IMR-90 (cell line): Measurements from ENCODE around the gene TCF7L1.

Source experiments
- BHLHE40 ChIP-seq: fragments of 150-350 bp; IDR thresholded peaks from 2 replicates; pipeline ENCODE4 v1.6.1; 2016; ENCODE audit warnings: mild to moderate bottlenecking, low read depth, low read length
- CTCF ChIP-seq: conservative IDR thresholded peaks from 2 replicates; pipeline ENCODE4 v1.5.1; 2012; ENCODE audit warnings: mild to moderate bottlenecking, low read depth, low read length, improper control_type of control experiment
- MAFK ChIP-seq: IDR thresholded peaks from 2 replicates; pipeline ENCODE4 v1.6.1; 2012; ENCODE audit warnings: low read depth, low read length, improper control_type of control experiment
- MXI1 ChIP-seq: IDR thresholded peaks from 2 replicates; pipeline ENCODE4 v1.6.1; 2012; ENCODE audit warnings: low read depth, mild to moderate bottlenecking, low read length, moderate library complexity, borderline replicate concordance
- POLR2A ChIP-seq: IDR thresholded peaks from 2 replicates; pipeline ENCODE4 v1.6.1; 2012; ENCODE audit warnings: mild to moderate bottlenecking, low read depth, low read length
- RAD21 ChIP-seq: IDR thresholded peaks from 2 replicates; pipeline ENCODE4 v1.6.1; 2012; ENCODE audit warnings: low read length, improper control_type of control experiment
- RFX5 ChIP-seq: IDR thresholded peaks from 2 replicates; pipeline ENCODE4 v1.8.0; 2012; ENCODE audit warnings: low read depth, mild to moderate bottlenecking, low read length, moderate library complexity
- USF2 ChIP-seq: fragments of 150-350 bp; IDR thresholded peaks from 2 replicates; pipeline ENCODE4 v1.6.1; 2017; ENCODE audit warnings: mild to moderate bottlenecking, antibody characterized with exemption, low read length, low read depth

- TF ChIP-seq CTCF (no peak), RFX5 (no peak), BHLHE40 (no peak), MAFK (no peak), MXI1 (no peak), POLR2A (no peak), USF2 (no peak), RAD21 (no peak)
These were observed 102.1 kb downstream of the TCF7L1 start for GRCh38 chr2:85235281-85235680.
